HG02852 (cell line): Measurements from ENCODE around the gene SHC2.
"Not testable (repeated sequence)": the region's sequence is repeated elsewhere in the genome, so short reads cannot be mapped to it uniquely, and the experiment has no call there.

ENCODE experiments used
- ATAC-seq: cut with Tn5 transposase; IDR thresholded peaks from one replicate; pipeline ENCODE4 v1.9.1; 2021; ENCODE audit warnings: mild to moderate bottlenecking, moderate library complexity; ENCODE audit not compliant: unreplicated experiment

The SHC2 gene

GRCh38 chr19:425056-425455, 35.8 kb downstream of the SHC2 start:
- ATAC-seq = no peak

- ATAC-seq = no peak
Observed at GRCh38 chr19:424546-424945, 36.3 kb downstream of the SHC2 start.

- ATAC-seq = no peak
Observed at GRCh38 chr19:423691-424466, 37.0 kb downstream of the SHC2 start.

GRCh38 chr19:422917-423226, 38.0 kb downstream of the SHC2 start:
- not testable (repeated sequence) for ATAC-seq

GRCh38 chr19:422213-422916, 38.5 kb downstream of the SHC2 start:
- ATAC-seq = no peak

- no peak for ATAC-seq
Observed at GRCh38 chr19:419721-420515, 40.9 kb downstream of the SHC2 start.

GRCh38 chr19:418761-419671, 41.8 kb downstream of the SHC2 start:
- no peak for ATAC-seq

GRCh38 chr19:416416-416815, 44.4 kb downstream of the SHC2 start:
- no peak for ATAC-seq

GRCh38 chr19:415292-415691, 45.5 kb downstream of the SHC2 start:
- ATAC-seq = no peak

- no peak for ATAC-seq
Observed at GRCh38 chr19:413756-414420, 46.9 kb downstream of the SHC2 start.

- ATAC-seq = no peak
Observed at GRCh38 chr19:412356-413355, 48.2 kb downstream of the SHC2 start.

- ATAC-seq = no peak
Observed at GRCh38 chr19:411723-412355, 49.0 kb downstream of the SHC2 start.

- not testable (repeated sequence) for ATAC-seq
Observed at GRCh38 chr19:411121-411722, 49.6 kb downstream of the SHC2 start.

- ATAC-seq = no peak
Observed at GRCh38 chr19:410243-410781, 50.5 kb downstream of the SHC2 start.

GRCh38 chr19:409516-410242, 51.2 kb downstream of the SHC2 start:
- ATAC-seq = no peak

- no peak for ATAC-seq
Observed at GRCh38 chr19:408902-409515, 51.8 kb downstream of the SHC2 start, which contains the start of gene C2CD4C. Gene C2CD4C (minus strand): TSS chr19:409147. CDS start chr19:408361, 786 bp downstream.
